Forelimb muscle (tissue), 1 donor: ENCODE measurements around the gene ALX3. TPM values are rescaled to one million over a fixed set of nuclear protein-coding genes. Genes with fewer than 3 reads are reported as not detected.
"Not testable (repeated sequence)": the region's sequence is repeated elsewhere in the genome, so short reads cannot be mapped to it uniquely, and the experiment has no call there.

Experiments
- DNase-seq: peaks from one replicate; pipeline ENCODE4 v3.0.0-alpha.2; 2013; ENCODE audit warnings: low read depth
- polyA plus RNA-seq: library from polyadenylated mRNA; unstranded; fragments of 120-200 nt; gene quantifications from one replicate; pipeline ENCODE4 v1.2.1, GENCODE V29; 2013; ENCODE audit not compliant: insufficient read length

ALX3 gene
- polyA plus RNA-seq, 1 donor, result not detected

GRCh38 chr1:110089561-110090275, 19.2 kb upstream of the ALX3 start:
- no peak for DNase-seq

GRCh38 chr1:110088739-110089316, 18.4 kb upstream of the ALX3 start:
- DNase-seq, result no peak

- no peak for DNase-seq
Observed at GRCh38 chr1:110087812-110088738, 17.6 kb upstream of the ALX3 start.

GRCh38 chr1:110086961-110087360, 16.5 kb upstream of the ALX3 start:
- no peak for DNase-seq

GRCh38 chr1:110085671-110086070, 15.2 kb upstream of the ALX3 start:
- no peak for DNase-seq

- no peak for DNase-seq
Observed at GRCh38 chr1:110084227-110085078, 14.0 kb upstream of the ALX3 start.

GRCh38 chr1:110083866-110084226, 13.4 kb upstream of the ALX3 start:
- no peak for DNase-seq

GRCh38 chr1:110083061-110083865, 12.8 kb upstream of the ALX3 start:
- DNase-seq, result no peak

GRCh38 chr1:110082477-110082876, 12.0 kb upstream of the ALX3 start:
- DNase-seq, result no peak

- DNase-seq, result no peak
Observed at GRCh38 chr1:110081061-110081460, 10.6 kb upstream of the ALX3 start.

- not testable (repeated sequence) for DNase-seq
Observed at GRCh38 chr1:110079995-110080394, 9.5 kb upstream of the ALX3 start.

GRCh38 chr1:110076789-110077500, 6.5 kb upstream of the ALX3 start:
- DNase-seq, result no peak

GRCh38 chr1:110074166-110074565, 3.7 kb upstream of the ALX3 start:
- DNase-seq, result no peak

GRCh38 chr1:110070282-110070669, 196 bp downstream of the ALX3 start:
- no peak for DNase-seq

- DNase-seq, result no peak
Observed at GRCh38 chr1:110069404-110070281, 829 bp downstream of the ALX3 start.

GRCh38 chr1:110068646-110069403, 1.6 kb downstream of the ALX3 start:
- DNase-seq, result no peak

GRCh38 chr1:110067893-110068645, 2.4 kb downstream of the ALX3 start:
- DNase-seq, result no peak

GRCh38 chr1:110067479-110067892, 3.0 kb downstream of the ALX3 start:
- no peak for DNase-seq
